ENCODE data around the gene IRX6.

Gene IRX6

GRCh38 chr16:55322327-55322726, 1.7 kb upstream of the IRX6 start:
- in situ Hi-C loops (cut with MboI; ENCODE audit: low sequenced_read_pairs), result no loop called here

GRCh38 chr16:55324285-55325079, 479 bp downstream of the IRX6 start:
- in situ Hi-C loops (cut with MboI; ENCODE audit: low sequenced_read_pairs), result no loop called here

GRCh38 chr16:55325080-55325447, 1.1 kb downstream of the IRX6 start:
- in situ Hi-C loops (cut with MboI; ENCODE audit: low sequenced_read_pairs), result no loop called here

DNA sequence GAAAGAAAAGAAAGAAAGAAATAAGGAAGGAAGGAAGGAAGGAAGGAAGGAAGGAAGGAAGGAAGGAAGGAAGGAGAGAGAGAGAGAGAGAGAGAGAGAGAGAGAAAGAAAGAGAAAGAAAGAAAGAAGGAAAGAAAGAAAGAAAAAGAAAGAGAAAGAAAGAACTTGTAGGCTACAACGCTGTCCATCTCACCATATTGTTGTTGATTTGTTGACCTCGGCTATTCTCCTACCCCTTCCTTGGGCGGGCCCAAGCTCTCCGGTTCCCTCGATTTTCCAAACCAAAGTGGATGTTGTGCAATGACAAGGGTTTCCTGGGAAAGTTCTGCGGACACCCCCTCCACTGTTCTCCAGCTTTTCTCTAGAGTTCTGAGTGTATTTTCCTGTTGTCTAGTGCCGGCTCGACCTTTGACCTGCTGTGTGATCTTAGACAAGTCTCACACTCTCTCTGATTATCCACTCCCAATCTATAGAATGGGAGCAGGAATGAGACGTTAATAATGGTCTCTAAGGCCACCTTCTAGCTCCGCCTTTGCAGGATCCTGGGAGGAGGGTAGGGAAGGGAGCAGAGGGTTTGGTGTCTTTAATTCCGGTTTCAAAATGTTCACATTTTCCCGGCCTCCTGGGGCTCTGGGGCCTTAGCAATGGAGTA, 1.6 kb downstream of the IRX6 start:
- in situ Hi-C loops (cut with MboI; ENCODE audit: low sequenced_read_pairs), result no loop called here

- in situ Hi-C loops (cut with MboI; ENCODE audit: low sequenced_read_pairs), result no loop called here
Observed at GRCh38 chr16:55326261-55327092, 2.5 kb downstream of the IRX6 start.

GRCh38 chr16:55328611-55329569, 4.9 kb downstream of the IRX6 start:
- in situ Hi-C loops (cut with MboI; ENCODE audit: low sequenced_read_pairs), result no loop called here

DNA sequence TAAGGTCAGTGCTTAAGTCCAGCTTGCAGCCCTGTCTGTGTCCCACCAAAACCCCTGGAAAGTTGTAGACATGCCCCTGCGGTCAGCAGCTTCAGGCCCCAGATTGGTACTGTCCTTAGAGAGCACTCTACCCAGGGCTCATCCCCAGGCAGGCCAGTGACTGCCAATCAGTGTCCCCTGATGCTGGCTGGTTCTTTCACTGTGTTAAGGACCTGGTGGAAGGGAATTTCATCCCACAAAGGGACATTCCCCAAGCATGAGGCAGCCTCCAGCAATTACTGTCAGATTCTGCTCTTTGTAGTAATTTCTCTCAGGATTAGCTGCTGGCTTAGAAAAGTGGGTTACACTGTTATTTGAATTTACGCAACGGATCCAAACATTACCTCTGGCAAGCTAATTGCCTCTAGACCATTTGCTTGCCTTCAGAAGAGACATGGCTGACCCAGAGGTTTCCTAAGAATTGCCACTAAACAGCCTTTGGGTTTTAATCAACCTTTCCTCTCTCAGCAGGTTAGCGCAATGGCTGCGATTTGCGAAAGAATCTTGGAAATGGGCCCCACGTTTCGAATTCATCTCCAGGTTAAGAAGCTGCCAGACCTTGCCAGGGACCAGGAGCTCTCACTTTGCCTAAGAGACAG, 5.9 kb downstream of the IRX6 start:
- in situ Hi-C loops (cut with MboI; ENCODE audit: low sequenced_read_pairs), result no loop called here

GRCh38 chr16:55330781-55331647, 7.0 kb downstream of the IRX6 start:
- in situ Hi-C loops (cut with MboI; ENCODE audit: low sequenced_read_pairs), result no loop called here

DNA sequence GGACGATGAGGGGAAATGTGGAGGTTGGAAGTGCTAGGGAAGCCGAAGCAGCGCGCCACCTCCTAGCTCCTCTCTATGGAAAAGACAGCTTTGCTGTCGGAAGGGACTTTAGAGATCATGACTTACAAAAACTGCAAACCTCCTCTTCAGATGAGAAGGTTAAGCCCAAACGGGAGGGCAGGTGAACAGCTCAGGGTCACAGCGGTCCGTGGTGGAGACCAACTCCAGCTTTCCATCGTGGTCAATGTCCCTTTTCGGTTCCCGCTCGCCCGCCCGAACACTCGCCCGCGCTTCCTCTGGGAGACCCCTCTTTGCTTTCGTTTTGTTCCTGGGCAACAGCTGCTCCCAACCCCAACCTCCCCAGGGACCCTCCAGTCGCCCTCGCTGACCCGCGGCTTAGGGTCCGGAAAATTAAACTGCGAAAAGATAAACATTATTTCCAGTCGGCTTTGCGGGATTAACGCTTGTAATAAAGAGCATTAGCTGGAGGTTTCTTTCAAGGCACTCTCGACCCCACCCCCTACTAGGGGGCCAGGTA, 7.7 kb downstream of the IRX6 start:
- in situ Hi-C loops (cut with MboI; ENCODE audit: low sequenced_read_pairs), result no loop called here

DNA sequence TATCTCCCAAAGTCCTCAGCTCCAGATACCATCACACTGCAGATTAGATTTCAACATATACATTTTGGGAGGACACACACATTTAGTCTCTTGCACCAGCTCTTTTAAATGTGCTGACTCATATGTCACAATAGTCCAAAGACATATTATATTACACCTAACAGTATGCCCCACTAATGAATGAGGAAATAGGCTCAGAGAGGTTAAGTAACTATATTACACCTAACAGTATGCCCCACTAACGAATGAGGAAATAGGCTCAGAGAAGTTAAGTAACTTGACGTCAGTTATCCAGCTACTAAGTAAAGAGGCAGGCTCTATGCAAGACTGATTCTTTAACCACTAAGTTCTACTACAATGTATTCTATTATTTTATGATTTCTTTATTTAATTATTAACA, 9.7 kb downstream of the IRX6 start:
- in situ Hi-C loops (cut with MboI; ENCODE audit: low sequenced_read_pairs), result no loop called here

DNA sequence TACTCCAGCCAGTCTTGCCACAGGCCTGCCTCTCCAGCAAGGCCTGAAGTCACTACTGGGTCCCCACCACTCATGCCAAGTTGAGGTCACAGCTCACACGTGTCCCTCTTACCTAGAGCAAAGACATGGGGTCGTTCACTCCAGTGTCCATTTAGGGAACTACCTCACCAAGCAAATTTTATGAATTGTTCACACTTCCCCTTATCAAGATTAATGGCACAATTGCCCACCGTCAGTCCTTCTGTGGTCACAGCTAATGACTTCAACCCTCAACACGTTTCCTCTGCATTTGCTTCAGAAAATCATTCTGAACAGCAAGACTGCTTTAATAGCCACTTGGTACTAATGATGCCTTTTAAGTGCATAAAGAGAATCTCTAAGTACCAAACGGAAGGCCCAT, 14.6 kb downstream of the IRX6 start:
- in situ Hi-C loops (cut with MboI; ENCODE audit: low sequenced_read_pairs), result no loop called here

DNA sequence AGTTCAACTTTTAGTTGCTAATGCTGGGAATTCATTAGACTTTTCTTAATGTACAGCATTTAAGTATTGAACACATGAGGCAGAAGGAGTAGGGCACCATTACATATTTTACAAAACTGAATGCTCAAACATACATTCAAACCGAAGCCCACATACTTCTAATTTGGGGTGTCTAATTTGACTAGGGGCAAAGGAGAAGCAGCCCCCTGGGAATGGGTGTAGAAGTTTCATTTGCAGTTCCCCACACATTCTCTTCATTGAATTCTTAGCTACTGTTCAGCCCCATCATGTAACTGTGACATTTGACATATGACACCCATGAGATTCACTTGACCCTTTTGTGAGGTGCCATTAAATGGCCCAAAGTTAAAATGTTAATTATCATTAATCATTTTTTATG, 16.4 kb downstream of the IRX6 start:
- in situ Hi-C loops (cut with MboI; ENCODE audit: low sequenced_read_pairs), result no loop called here

DNA sequence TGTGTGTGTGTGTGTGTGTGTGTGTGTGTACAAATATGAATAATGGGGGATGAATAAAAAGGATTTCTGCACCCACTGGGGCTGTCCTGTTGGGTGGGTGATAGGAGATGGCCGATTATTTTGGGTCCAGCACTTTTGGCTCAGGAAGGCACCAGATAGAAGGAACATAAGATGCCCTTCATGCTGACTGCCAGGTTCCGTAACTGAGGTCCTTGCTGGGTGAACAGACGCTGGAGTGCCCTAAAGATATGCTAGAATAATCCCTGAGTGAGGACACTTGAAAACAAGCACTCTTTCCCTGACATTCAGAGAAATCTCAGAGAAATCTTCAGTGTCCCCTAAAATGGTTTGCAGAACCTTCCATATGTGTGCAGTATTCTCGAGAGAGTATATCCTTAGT, 17.7 kb downstream of the IRX6 start:
- in situ Hi-C loops (cut with MboI; ENCODE audit: low sequenced_read_pairs), result no loop called here

DNA sequence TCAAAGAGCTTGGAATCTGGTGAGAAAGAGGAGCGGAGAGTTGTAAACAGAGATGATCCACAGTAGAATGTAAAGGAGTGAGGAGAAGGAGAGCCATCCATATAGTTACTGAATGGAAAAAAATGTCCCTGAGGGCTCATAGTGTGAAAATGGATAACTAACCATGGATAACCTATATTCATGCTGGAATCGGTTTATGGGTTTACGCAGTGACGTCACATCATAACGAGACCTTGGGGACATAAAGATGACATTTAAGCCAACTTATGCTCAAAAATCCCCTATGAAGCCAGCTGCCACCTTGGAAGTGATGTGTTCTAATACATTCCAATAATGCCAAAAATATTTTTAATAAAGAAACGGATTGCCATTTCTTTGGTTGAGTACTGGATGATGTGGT, 22.5 kb downstream of the IRX6 start:
- in situ Hi-C loops (cut with MboI; ENCODE audit: low sequenced_read_pairs), result no loop called here

- in situ Hi-C loops (cut with MboI; ENCODE audit: low sequenced_read_pairs), result no loop called here
Observed at GRCh38 chr16:55349867-55350266, 25.9 kb downstream of the IRX6 start.

DNA sequence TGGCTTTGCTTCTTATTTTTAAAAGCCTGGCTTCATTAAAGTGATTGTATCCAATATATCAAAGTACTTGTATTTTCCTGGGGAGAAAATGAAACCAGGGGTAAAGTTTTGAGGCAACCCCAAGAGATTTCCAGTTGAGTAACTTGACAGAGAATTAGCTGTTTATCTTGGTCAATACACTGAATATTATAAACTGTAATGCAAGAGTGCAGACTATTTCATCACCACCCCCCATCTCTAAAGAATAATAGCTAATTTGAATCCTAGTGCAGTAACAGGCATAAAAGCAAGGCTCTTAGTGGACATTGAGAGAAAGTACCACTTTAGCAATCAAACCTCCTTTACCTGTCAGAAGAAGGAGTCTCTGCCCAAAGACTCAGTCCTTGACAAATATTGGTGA, 27.0 kb downstream of the IRX6 start:
- in situ Hi-C loops (cut with MboI; ENCODE audit: low sequenced_read_pairs), result no loop called here

GRCh38 chr16:55351936-55352335, 27.9 kb downstream of the IRX6 start:
- in situ Hi-C loops (cut with MboI; ENCODE audit: low sequenced_read_pairs), result no loop called here

DNA sequence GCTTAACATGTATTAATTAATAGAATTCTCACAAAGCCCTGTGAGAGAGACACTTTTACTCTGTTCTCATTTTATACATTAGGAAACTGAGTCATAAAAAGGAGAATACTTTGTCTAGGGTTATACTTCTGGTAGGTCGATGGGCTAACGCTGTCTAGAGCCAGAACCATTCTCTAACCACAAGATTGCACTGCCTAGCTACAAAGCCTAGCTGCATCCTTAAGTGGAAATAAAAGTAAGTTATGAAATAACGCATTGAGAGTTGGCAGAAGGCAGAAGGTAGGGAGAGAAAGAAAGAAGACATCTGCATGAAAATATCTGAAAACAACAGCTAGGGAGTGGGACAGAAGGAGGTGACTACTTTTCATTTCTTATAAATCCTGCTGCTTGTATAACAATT, 33.2 kb downstream of the IRX6 start:
- in situ Hi-C loops (cut with MboI; ENCODE audit: low sequenced_read_pairs), result no loop called here

DNA sequence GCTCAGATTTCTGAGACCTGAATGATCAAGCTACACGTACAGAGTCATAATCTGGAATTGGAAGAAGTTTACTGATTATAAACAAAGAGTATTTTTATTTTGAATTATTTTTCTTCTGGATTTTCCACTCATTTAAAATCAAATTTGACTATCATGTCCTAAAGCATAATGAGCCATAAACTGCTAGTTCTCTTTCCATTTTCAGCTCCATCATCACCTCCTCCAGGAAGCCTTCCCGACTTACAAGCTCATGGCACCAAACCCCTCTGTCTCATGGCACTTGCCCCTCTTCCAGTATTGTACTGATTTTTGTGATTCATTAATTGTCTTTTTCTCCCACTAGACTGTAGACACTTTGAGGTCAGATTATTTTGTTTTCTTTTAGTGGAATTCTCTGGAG, 35.9 kb downstream of the IRX6 start:
- in situ Hi-C loops (cut with MboI; ENCODE audit: low sequenced_read_pairs), result no loop called here
